Measurements from ENCODE around the gene SEMA4C.

Gene SEMA4C

DNA sequence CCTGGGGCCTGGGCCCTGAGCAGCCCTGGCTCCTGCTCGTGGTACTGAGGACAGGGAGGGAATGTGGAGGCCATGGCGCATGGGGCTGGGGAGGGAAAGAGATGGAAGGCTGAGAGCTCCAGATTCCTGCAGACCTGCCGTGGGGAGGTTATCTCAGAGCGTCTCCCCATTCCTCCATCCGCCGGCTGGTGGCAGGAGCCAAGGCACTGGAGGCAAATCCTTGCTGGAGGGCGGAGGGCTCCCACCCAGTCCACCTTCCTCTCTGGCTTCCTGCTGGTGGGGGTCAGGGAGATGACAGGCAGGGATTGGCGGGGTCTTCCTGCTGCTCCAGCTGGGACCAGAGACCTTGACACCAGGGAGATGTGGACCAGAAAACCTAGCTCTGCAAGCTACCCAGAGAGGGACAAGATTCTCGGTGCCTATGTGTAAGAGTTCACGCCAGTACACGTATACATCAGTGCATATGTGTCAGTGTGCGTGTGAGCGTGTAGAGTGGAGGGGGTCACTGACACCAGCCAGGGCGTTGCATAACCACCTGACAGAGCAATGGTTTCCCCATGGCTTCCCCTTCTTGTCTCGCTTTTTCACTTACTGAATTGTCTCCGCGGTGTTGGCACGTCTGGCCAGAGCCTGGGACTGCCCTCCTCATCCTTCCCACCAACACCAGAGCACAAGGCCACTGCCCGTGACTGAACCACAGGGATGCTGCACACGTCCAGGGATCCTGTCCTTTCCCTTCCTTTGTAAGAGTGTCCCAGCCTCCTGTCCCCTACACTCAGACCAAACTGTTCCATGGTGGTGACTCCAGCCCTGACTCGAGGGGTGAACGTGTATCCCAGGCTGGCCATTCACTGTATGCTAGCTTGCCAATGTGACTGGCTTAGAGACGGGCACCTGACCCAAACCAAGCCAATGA lies 15.8 kb upstream of the SEMA4C start:
- TF ChIP-seq, protein P1, sequence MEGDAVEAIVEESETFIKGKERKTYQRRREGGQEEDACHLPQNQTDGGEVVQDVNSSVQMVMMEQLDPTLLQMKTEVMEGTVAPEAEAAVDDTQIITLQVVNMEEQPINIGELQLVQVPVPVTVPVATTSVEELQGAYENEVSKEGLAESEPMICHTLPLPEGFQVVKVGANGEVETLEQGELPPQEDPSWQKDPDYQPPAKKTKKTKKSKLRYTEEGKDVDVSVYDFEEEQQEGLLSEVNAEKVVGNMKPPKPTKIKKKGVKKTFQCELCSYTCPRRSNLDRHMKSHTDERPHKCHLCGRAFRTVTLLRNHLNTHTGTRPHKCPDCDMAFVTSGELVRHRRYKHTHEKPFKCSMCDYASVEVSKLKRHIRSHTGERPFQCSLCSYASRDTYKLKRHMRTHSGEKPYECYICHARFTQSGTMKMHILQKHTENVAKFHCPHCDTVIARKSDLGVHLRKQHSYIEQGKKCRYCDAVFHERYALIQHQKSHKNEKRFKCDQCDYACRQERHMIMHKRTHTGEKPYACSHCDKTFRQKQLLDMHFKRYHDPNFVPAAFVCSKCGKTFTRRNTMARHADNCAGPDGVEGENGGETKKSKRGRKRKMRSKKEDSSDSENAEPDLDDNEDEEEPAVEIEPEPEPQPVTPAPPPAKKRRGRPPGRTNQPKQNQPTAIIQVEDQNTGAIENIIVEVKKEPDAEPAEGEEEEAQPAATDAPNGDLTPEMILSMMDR (IDR thresholded peaks at IDR 0.05; ENCODE audit: low read depth, low read length, missing control alignments) = no peak
- no peak overlapping the region for H3K27ac ChIP-seq
- H3K27me3 ChIP-seq (replicated peaks) = no peaks in the 10 kb centered on the region
- in situ Hi-C loops (cut with HindIII; ENCODE audit: low pct_ligation_motif_present, low sequenced_read_pairs) = no loop called here
- H3K4me3 ChIP-seq (ENCODE audit: low read depth, low read length) = no peak overlapping the region
- no peak for DNase-seq
- no peaks in the 10 kb centered on the region for H3K36me3 ChIP-seq (replicated peaks)

DNA sequence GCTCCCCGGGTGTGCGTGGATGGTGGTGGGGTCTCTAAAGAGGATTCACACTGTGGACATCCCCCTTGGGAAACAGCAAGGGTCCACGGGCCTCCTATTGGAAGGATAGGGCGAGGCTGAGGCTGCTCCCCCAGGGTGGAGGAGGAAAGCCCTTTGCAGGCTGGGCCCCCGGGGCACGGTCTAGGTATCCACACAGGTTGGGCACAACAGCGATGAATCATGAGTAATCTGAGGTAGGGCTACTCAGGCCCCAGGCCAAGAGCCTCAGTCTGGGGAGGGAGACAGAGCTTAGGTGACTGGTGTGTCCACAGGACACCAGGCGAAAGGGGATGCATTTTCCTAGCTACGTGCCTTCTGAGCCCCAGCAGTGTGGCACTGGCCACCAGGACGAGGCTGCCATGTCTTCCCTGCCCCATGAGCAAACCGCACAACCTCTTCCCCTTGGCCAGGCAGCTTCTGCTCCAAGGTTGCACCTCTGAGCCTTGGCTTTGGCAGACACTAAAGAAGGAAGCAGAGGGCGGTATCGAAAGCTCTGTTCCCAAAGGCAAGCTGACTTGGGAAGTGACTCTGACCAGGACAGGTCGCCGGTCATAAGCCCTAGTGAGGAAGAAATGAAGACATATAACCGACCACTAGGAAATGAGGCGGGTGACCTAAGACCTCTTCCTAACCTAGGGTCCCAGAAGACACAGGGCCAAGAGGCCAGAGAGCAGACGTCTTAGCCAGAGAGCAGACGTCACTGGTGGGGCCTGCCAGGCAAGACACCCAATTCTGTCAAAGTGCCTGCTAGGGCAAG lies 14.6 kb upstream of the SEMA4C start:
- Histone ChIP-seq H3K4me3 (ENCODE audit: low read depth, low read length) (no peak overlapping the region), H3K27ac (no peak overlapping the region), H3K36me3 (replicated peaks) (no peaks in the 10 kb centered on the region), H3K27me3 (replicated peaks) (no peaks in the 10 kb centered on the region)
- no peak for DNase-seq
- in situ Hi-C loops (cut with HindIII; ENCODE audit: low pct_ligation_motif_present, low sequenced_read_pairs) = no loop called here
- TF ChIP-seq, protein P1 (IDR thresholded peaks at IDR 0.05; ENCODE audit: low read depth, low read length, missing control alignments) = no peak

DNA sequence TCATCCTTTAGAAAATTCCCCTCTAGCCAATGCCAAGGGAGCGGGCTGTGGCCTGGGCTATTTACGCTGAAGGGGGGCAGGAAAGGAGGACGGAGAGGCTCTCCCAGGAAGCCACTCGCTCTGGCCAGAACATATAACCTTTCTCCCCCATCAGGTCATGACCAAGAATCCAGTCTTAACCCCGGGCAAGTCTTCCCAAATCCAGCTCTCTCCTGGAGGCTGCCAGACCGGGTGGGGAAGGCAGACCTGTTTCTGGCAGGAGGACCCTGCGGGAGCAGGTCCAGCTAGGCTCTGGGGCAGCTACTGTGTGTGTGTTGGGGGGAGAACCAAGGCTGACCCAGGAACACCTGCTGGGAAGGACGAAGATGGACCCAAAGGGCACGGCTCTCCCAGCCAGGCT lies 13.4 kb upstream of the SEMA4C start:
- no peaks in the 10 kb centered on the region for H3K27me3 ChIP-seq (replicated peaks)
- H3K36me3 ChIP-seq (replicated peaks) = no peaks in the 10 kb centered on the region
- in situ Hi-C loops (cut with HindIII; ENCODE audit: low pct_ligation_motif_present, low sequenced_read_pairs) = no loop called here

DNA sequence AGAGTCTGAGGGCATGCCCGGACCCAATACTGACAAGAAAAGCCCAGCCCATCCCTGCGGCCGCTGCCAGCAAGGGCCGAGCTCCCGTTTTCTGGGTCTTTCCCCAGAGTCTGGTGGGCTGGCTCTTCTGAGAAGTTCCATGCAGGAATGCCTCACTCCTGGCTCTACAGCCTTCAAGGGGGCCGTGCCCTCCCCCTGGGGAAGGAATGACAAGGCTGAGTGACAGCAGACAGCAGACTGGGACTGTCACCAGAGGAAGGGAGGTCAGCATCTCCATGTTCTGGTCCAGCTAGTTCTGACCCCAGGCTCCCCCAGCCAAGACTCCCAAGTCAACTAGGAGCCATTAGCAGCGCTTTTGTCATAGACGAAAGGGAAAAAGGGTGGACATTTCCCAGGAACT lies 13.0 kb upstream of the SEMA4C start:
- no peak overlapping the region for H3K27ac ChIP-seq
- no peak overlapping the region for H3K4me3 ChIP-seq (ENCODE audit: low read depth, low read length)
- DNase-seq = no peak
- no peaks in the 10 kb centered on the region for H3K36me3 ChIP-seq (replicated peaks)
- TF ChIP-seq, protein P1 (IDR thresholded peaks at IDR 0.05; ENCODE audit: low read depth, low read length, missing control alignments) = no peak
- no peaks in the 10 kb centered on the region for H3K27me3 ChIP-seq (replicated peaks)
- in situ Hi-C loops (cut with HindIII; ENCODE audit: low pct_ligation_motif_present, low sequenced_read_pairs) = no loop called here

More for the DNA sequence above, 13.4 kb upstream of the SEMA4C start:
- no peak overlapping the region for H3K27ac ChIP-seq
- DNase-seq = no peak
- TF ChIP-seq, protein P1 (IDR thresholded peaks at IDR 0.05; ENCODE audit: low read depth, low read length, missing control alignments) = no peak
- no peak overlapping the region for H3K4me3 ChIP-seq (ENCODE audit: low read depth, low read length)

DNA sequence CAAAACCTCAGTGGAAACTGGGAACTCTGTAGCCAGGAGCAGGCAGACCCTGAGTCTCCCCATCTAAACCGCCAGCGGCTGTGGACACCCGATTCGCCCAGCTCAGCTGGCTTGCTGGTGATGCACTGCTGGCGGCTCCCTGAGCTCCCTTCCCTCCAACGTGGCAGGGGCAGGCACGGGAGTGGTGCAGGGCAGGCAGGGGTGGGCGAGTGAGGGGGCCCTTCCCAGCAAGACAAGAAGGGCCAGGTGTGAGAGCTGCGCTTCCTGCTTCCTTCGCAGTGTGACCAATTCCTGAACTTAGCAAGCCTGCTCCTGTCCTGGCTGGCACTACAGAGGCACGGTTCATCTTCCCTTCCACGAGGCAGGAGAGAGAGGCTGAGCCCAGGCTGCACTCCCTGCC lies 12.3 kb upstream of the SEMA4C start:
- Histone ChIP-seq H3K27ac (no peak overlapping the region), H3K27me3 (replicated peaks) (no peaks in the 10 kb centered on the region), H3K4me3 (ENCODE audit: low read depth, low read length) (no peak overlapping the region), H3K36me3 (replicated peaks) (no peaks in the 10 kb centered on the region)
- DNase-seq = no peak
- in situ Hi-C loops (cut with HindIII; ENCODE audit: low pct_ligation_motif_present, low sequenced_read_pairs) = no loop called here
- TF ChIP-seq, protein P1 (IDR thresholded peaks at IDR 0.05; ENCODE audit: low read depth, low read length, missing control alignments) = no peak
